NOMO-1 (cell line): ENCODE results near the gene C1orf21.

ENCODE experiments used
- DNase-seq, 2 experiments: peaks; one replicate each; lab custom pipeline; 2025; ENCODE audit not compliant: unreplicated experiment in 2 of 2; lab: John Stamatoyannopoulos, UW

The C1orf21 gene

DNA sequence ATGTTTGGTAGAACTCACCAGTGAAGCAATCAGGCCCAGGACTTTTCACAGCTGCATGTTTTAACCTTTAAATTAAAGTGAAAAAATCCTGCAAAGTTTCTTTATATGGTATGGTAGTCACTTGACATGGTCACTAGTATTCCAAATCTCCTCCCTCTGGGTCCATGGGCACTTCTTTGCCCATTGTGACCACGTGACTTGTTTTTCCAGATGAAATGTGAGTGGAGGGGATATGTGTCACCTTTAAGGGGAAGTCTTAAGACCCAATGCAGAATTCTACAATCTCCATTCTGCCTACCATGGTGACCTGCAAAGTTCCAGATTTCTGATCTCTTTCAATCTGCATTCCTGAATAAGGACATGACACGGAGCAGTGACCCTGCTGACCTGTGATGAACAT, 152.8 kb downstream of the C1orf21 start:
- no peak for DNase-seq

GRCh38 chr1:184541537-184542152, 154.8 kb downstream of the C1orf21 start:
- DNase-seq = no peak

GRCh38 chr1:184542291-184542690, 155.5 kb downstream of the C1orf21 start:
- DNase-seq = no peak

DNA sequence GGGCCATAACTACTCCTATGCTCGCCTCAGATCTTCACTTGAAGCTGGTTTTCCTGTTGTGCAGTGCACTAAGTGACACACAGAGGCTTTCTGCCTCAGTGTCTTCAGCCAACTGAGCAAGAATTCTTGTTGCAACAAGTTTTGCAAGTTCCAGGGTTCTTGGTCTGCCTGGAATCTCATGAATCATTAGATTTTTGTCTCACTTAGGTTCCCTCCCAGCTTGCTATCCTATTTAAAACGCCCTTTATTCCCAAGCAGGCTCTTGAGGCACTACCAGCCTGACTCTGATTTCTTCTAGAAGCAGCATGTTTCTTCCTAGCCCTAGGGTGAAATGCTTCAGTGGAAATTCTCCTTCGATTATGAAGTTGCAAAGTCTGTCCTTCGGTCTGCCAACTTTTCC, 158.8 kb downstream of the C1orf21 start:
- DNase-seq = no peak

DNA sequence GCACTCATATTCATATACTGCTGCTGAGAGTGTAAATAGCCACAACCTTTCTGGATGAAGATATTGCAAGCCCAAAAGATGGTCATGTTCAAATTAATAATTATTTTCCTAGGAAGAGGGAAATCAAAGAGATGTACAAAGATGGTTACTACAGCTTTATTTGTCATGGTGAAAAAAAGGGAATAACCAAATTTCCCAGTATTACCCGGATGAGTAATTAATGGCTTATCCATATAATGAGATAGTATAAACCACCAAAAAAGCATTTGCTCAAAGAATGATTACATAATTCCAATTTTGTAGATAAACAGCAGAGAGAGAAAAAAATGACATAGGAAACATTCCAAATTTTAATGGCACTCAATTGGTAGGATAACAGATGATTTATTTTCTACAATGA, 165.6 kb downstream of the C1orf21 start:
- DNase-seq = no peak

DNA sequence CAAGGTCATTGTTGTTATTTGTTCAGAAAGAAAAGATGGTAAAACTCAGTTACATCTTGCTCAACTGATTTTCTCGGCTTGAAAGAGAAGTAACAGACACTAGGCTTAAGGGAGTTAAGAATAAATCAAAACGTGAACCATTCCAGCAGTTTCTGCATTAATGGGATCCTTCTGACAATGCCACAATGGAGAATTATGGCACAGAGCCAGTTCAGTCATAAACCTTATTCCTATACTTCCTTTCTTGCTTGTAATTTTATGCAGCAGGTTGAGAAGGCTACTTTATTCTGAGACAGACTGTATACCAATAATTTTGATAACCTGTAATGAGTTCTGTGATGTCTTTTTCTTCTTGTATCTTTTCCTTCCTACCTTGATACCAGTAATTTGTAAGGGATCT, 167.0 kb downstream of the C1orf21 start:
- no peak for DNase-seq

DNA sequence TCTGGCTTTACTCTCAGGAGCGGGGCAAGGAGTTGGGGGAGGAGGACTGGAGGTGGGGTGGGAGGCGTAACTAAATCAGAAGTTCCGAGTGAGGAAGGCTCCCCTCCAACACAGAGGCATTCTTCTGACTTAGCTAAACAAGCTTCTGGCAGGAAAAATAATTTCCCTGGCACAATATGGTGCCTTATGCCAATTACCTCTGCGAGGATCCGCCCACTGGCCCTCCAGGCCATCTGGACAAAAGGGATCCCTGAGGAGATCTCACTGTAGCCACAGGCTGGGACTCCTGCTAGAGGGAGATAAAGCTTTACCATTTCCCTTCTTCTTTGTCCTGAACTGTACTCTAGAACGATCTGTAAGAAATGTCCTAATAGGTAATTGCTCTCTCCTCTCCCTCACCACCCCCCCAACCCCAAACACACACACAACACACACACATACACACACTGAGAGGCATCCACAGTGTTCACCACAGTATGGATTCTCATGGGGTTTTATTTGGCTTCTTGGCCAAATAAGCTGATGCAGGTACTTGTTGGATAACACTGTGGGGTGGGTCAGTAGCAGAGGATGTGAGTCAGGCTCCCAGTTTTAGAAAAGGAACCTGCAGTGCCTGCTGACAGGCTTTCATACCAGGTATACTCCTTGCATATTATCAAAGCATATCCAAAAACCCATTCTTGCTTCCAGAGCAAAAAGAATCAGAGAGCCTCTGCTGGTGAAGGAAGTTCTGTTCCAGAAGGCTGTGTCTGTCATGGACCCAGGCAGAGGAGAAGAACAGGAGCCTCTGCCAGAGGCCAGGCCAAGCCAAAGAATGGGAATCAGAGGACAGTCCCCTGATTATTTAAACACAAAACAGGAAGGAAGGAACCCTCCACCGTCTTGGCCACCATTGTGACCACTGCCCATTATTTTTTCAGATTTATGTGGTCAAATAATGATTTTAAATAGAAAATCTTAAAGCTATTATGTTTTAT, 169.1 kb downstream of the C1orf21 start:
- DNase-seq = no peak

DNA sequence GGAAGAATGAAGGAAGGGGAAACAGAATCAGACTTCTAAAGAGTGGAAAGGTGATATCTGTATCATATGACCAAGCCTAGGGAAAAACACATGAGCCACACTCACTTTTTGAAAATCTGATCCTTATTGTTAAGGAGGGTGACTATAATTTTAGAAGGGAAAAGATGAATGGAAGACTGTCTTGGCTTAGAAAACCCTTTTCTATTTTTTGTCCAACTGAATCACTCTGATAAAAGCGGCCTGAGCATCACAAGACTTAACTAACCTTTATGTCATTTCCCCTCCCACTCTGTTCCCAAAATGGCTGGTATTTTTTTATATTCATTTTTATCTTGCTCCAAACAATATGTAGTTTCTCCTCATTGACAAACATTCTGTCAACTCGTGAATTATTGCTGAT, 169.8 kb downstream of the C1orf21 start:
- DNase-seq = no peak

- DNase-seq = no peak
Measured at GRCh38 chr1:184557423-184558347, 170.9 kb downstream of the C1orf21 start.

DNA sequence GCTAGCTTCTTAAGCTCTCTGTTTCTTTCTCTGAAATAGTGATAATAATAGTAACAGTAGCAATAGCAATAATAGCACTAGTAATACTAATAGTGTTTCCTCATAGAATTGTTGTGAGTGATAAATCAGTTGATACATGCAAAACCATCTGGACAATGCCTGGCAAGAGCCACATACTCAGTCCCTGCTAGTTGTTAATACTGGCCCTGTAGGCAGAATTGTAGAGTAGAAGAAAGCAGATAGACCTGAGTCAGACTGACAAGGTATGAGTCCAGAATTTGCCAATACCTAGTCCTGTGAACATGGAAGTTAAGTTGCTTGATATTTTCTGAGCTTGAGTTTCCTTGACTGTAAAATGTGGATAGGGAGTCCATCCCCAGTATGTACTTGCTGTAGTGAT, 171.9 kb downstream of the C1orf21 start:
- no peak for DNase-seq

DNA sequence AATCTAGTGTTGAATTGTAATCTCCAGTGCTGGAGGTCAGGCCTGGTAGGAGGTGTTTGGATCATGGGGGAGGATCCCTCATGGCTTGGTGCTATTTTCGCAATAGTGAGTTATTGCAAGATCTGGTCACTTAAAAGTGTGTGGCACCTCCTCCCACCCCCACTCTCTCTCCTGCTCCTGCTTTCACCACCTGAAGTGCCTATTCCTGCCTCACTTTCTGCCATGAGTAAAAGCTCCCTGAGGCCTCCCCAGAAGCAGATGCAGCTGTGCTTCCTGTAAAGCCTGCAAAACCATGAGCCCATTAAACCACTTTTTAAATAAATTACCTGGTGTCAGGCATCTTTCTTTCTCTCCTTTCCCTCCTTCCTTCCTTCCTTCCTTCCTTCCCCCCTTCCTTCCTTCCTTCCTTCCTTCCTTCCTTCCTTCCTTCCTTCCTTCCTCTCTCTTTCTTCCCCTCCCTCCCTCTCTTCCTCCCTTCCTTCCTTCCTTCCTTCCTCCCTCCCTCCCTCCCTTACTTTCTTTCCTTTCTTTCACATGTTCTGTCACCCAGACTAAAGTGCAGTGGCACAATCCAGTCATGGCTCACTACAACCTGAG, 172.4 kb downstream of the C1orf21 start:
- no peak for DNase-seq

DNA sequence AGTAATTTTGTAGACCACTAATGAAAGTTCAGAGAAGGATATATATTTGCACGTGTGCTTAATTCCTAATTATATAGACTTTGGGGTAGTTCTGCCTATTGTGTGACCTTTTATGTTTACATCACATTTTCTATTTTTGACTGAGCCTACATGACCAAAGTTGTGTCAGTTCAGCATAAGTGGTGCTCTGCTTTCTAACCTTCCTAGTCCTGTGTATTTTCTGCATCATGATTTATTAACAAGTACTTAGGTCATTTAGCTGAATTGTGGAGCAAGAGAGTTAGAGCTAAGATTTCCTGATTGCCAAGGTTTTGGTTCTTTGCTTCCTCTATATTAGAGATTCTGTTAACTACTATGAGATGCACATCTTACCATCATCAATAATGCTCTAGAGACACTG, 176.0 kb downstream of the C1orf21 start:
- DNase-seq = no peak

GRCh38 chr1:184563308-184563707, 176.5 kb downstream of the C1orf21 start:
- peak; percentile 6 to 34 for DNase-seq

DNA sequence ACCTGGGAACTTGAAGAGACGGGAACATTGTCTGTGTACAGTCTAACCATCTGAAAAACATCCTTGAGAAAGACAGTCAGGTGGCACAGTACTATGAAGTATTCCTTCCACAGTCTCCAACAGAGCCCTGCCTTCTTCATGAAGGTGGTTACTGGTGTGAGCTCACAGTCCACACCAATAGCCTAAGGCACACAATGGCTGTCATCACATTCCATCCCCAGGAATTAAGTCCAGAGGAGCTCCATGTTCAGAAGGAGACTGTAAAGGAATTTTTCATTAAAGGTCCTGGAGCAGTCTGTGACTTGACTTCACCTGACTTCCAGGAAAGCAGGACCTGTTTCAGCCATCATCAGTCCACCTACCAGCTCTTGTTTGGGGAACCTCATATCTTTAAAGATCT, 180.2 kb downstream of the C1orf21 start:
- no peak for DNase-seq

DNA sequence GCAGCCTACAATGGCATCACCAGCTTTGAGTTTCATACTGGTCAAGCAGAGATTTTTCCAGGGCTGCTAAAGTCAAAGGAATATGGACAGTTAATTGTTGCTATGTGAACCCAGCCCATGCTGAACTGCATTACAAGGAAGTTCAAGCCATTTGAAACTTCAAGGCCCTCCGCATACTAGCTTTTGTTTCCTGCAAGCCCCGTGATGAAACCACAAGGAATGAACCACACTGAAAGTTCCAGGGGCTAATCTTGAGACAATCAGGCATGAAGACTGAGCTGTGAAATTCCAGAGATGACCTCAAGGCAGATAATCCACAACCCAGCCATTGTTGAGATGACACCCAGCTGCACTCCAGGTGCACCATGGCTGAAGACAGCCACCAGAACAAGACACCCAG, 180.8 kb downstream of the C1orf21 start:
- no peak for DNase-seq

DNA sequence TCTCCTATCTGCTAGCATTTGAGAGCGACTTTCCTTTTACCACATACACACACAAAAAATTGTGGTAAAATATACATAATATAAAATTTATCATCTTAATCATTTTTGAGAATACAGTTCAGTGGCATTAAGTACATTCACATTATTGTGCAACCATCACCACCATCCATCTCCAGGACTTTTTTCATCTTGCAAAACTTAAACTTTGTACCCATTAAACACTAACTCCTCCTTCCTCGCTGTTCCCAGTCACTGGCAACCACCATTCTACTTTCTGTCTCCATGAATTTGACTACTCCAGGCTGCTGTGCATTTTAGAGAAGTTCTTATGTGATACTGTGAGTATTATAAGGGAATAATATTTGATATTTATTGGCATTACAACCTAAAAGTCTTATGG, 181.3 kb downstream of the C1orf21 start:
- DNase-seq = peak in 1 of 2 experiments; percentile 7

GRCh38 chr1:184569106-184569505, 182.3 kb downstream of the C1orf21 start:
- DNase-seq = no peak

GRCh38 chr1:184574588-184574987, 187.8 kb downstream of the C1orf21 start:
- no peak for DNase-seq

DNA sequence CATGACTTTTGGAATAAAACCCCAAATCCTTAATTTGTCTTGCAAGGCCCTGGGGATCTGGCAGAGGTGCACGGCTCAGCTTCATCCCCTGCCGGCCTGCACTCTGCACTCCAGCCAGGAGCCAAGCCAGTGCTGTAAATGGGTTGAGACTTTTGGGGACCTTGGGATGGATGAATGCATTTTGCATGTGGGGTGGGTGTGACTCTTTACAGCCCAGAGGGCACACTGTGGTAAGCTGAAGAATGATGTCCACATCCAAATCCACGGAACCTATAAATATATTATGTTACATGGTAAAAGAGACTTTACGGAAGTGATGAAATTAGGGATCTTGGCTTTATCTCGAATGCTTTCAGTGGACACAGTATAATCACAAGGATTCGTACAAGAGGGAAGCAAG, 190.0 kb downstream of the C1orf21 start:
- no peak for DNase-seq

GRCh38 chr1:184577319-184577718, 190.5 kb downstream of the C1orf21 start:
- DNase-seq = no peak

DNA sequence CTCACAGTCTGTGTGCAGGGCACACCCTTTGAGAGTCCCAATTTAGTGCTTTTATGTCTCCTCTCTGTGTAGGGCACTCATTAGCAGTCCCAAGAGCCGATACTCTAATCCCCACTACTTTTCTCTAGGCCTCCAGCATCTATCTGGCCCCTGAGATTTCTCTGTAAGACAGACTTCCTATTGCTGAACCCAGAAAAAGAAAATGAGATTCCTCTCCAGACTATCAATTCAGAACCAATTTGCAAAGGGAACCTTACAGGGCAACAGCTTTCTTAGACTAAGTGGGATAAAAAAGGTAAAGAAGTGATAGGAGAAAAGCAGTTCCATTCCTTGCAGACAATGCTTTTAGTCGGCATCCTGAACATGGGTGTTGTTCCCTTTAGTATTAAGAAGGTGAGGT, 195.6 kb downstream of the C1orf21 start:
- DNase-seq = no peak
